ENCODE data around the gene ALKBH6.
"Not testable (repeated sequence)": the region's sequence is repeated elsewhere in the genome, so short reads cannot be mapped to it uniquely, and the experiment has no call there.

Gene ALKBH6

GRCh38 chr19:36014012-36014924 is at the start of gene ALKBH6:
Gene ALKBH6 (minus strand): TSS chr19:36014213. CDS start chr19:36013397, 816 bp downstream.
- peak; percentile 81 for FAIRE-seq
- peak; percentile 98 for DNase-seq (ENCODE audit: low spot score)

- DNase-seq (ENCODE audit: low spot score) (no peak), FAIRE-seq (no peak)
Observed at GRCh38 chr19:36061367-36061766, 47.4 kb upstream of the ALKBH6 start.

- FAIRE-seq (no peak), DNase-seq (ENCODE audit: low spot score) (peak; percentile 30)
Observed at GRCh38 chr19:36060430-36060829, 46.4 kb upstream of the ALKBH6 start.

- no peak for FAIRE-seq
- DNase-seq (ENCODE audit: low spot score): no peak
Observed at GRCh38 chr19:36059180-36059910, 45.3 kb upstream of the ALKBH6 start.

GRCh38 chr19:36058481-36059179 is 44.6 kb upstream of the ALKBH6 start:
- DNase-seq (ENCODE audit: low spot score): no peak
- FAIRE-seq: no peak

GRCh38 chr19:36054733-36055686 is 41.0 kb upstream of the ALKBH6 start, which contains the start of gene WDR62:
Gene WDR62 (plus strand): TSS chr19:36054897. CDS start chr19:36054972, 75 bp downstream.
- peak; percentile 97 for DNase-seq (ENCODE audit: low spot score)
- peak; percentile 42 for FAIRE-seq

- DNase-seq (ENCODE audit: low spot score) (peak; percentile 99), FAIRE-seq (peak; percentile 88)
Observed at GRCh38 chr19:36054119-36054732, 40.2 kb upstream of the ALKBH6 start, which contains the start of gene THAP8. Gene THAP8 (minus strand): TSS chr19:36054285. CDS start chr19:36054217, 68 bp downstream.

GRCh38 chr19:36051637-36052036 is 37.6 kb upstream of the ALKBH6 start:
- DNase-seq (ENCODE audit: low spot score): no peak
- no peak for FAIRE-seq

- FAIRE-seq (no peak), DNase-seq (ENCODE audit: low spot score) (no peak)
Observed at GRCh38 chr19:36051236-36051635, 37.2 kb upstream of the ALKBH6 start.

- FAIRE-seq (no peak), DNase-seq (ENCODE audit: low spot score) (no peak)
Observed at GRCh38 chr19:36049080-36049698, 35.2 kb upstream of the ALKBH6 start.

GRCh38 chr19:36047835-36048234 is 33.8 kb upstream of the ALKBH6 start:
- no peak for FAIRE-seq
- DNase-seq (ENCODE audit: low spot score): no peak

- FAIRE-seq (no peak), DNase-seq (ENCODE audit: low spot score) (no peak)
Observed at GRCh38 chr19:36046443-36047050, 32.5 kb upstream of the ALKBH6 start.

- no peak for FAIRE-seq
- DNase-seq (ENCODE audit: low spot score): no peak
Observed at GRCh38 chr19:36043952-36044351, 29.9 kb upstream of the ALKBH6 start.

GRCh38 chr19:36041831-36042230 is 27.8 kb upstream of the ALKBH6 start:
- DNase-seq (ENCODE audit: low spot score) (peak; percentile 29), FAIRE-seq (no peak)

GRCh38 chr19:36041092-36041491 is 27.1 kb upstream of the ALKBH6 start:
- not testable (repeated sequence) for DNase-seq (ENCODE audit: low spot score); FAIRE-seq

- DNase-seq (ENCODE audit: low spot score): no peak
- no peak for FAIRE-seq
Observed at GRCh38 chr19:36040495-36040894, 26.5 kb upstream of the ALKBH6 start.

GRCh38 chr19:36032251-36033104 is 18.5 kb upstream of the ALKBH6 start, which contains the start of gene CLIP3:
Gene CLIP3 (minus strand): TSS chr19:36032873. CDS start chr19:36032357, 516 bp downstream.
- DNase-seq (ENCODE audit: low spot score) (peak; percentile 97), FAIRE-seq (peak; percentile 87)

GRCh38 chr19:36031308-36031707 is 17.3 kb upstream of the ALKBH6 start:
- DNase-seq (ENCODE audit: low spot score) (no peak), FAIRE-seq (no peak)

Measured in urothelium cell line (cell line).